GM19239 (cell line): ENCODE results near the gene OSBPL9.
A peak's percentile ranks its signal among the peaks of the same experiment; 100 is the strongest.

Experiments used
- DNase-seq: peaks from one replicate; pipeline ENCODE4 v3.0.0; 2011; ENCODE audit warnings: low spot score; ENCODE audit not compliant: insufficient read length
- FAIRE-seq: peaks from 2 replicates; lab custom pipeline; 2011; peaks lifted over from hg19 to GRCh38; lab: Jason Lieb, UNC

OSBPL9 gene

GRCh38 chr1:51616903-51617708, at the start of gene OSBPL9:
OSBPL9 (plus strand) TSS chr1:51617092; CDS start chr1:51617111, 19 bp downstream.
- peak; percentile 87 for DNase-seq
- FAIRE-seq: peak; percentile 93

GRCh38 chr1:51567653-51568052, 49.2 kb upstream of the OSBPL9 start:
- FAIRE-seq (no peak), DNase-seq (no peak)

- DNase-seq: no peak
- FAIRE-seq: no peak
Measured at GRCh38 chr1:51568231-51568935, 48.5 kb upstream of the OSBPL9 start.

GRCh38 chr1:51569284-51570062, 47.4 kb upstream of the OSBPL9 start:
- FAIRE-seq (peak; percentile 94), DNase-seq (no peak)

GRCh38 chr1:51570063-51570710, 46.7 kb upstream of the OSBPL9 start:
- DNase-seq (no peak), FAIRE-seq (no peak)

DNA sequence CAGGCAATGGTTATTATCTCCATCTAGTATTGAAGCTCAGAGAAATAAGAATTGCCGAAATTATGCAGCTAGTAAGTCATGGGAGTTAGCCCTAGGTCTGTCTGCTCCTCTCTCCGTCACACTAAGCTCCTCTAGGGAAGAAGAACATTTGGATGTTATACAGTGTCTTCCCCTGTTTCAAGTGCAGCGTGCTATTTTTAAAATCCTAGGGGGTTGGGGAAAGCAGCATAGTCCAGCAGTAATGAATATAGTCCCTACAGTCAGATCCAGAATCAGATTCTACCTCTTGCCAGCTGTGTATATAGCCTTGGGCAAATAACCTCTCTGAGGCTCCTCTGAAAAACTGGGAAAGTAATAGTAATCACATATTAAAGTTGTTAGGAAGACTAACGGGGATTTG, 44.5 kb upstream of the OSBPL9 start:
- DNase-seq (no peak), FAIRE-seq (no peak)

DNA sequence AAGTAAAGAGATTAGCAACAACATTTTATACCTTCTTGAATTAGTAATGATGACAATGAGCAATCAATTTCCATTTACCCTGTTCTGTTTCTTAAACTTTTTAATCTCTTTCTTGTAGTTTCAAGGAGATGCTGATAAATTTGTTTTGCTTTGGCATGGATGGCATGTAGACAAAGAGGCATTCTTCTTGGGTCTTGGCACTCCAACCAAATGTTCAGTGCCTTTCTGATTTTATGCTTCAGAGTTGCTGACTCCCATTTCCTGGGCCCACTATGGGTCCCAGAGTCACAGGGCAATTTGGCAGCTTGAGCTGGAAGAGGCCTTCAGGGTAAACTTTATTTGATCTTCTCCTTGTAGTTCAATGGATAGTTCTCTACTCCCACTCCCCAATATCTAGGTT, 42.1 kb upstream of the OSBPL9 start:
- DNase-seq (no peak), FAIRE-seq (no peak)

DNA sequence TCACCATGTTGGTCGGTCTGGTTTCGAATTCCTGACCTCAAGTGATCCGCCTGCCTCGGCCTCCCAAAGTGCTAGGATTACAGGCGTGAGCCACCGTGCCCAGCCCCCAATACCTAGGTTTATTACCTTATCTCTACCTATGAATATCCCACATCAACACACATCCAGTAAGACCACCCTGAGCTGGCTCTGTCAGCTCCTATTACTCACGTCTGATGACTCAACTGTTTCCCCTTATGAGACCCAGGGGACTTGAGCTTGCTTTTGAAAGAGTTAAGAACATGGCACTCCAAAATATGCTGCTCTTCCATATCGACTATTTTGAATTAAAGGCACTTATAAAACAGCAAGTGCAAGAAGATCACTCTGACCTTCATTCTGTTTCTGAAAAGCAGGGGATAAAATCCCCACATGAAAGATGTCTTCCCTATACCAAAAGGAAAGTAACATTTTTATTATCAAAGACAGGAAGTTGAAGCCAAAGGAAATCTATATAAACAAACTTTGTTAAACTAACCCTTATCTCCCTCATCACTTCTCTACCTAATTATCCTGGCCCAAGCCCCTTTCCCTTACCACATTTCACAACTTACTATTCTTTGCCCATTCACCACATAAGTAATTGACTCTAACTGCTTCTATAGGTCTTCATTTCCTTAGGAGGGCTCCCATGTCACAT, 41.3 kb upstream of the OSBPL9 start:
- no peak for DNase-seq
- FAIRE-seq: no peak

DNA sequence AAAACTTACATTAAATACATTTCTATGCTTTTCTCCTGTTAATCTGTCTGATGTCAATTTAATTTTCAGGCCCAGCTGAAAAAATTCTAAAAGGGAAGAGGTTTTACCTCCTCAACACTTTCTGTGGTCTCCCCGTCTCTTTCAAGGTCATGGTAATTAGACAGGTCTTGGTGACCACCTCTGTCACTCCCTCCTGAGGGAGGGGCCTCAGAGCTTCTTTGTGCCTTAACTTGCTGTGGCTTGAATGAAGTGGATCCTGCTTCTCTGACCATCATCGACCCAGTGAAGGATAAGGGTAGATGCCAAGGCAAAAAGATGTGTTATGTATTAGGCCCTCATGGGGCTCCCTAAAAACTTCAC, 40.8 kb upstream of the OSBPL9 start:
- FAIRE-seq (peak; percentile 75), DNase-seq (no peak)

DNA sequence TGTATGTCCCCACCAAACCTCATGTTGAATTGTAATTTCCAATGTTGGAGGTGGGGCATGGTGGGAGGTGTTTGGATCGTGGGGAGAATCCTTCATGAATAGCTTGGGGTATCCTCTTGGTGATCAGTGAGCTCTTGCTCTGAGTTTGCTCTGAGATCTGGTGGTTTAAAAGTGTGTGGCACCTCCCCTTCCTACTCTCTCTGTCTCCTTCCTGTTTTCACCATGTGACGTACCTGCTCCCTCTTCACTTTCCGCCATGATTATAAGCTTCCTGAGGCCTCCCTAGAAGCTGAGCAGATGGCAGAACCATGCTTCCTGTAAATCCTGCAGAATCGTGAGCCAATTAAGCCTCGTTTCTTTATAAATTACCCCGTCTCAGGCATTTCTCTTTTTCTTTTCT, 40.0 kb upstream of the OSBPL9 start:
- FAIRE-seq: no peak
- DNase-seq: no peak

- FAIRE-seq: peak; percentile 93
- peak; percentile 40 for DNase-seq
Measured at GRCh38 chr1:51578383-51579109, 38.3 kb upstream of the OSBPL9 start.

DNA sequence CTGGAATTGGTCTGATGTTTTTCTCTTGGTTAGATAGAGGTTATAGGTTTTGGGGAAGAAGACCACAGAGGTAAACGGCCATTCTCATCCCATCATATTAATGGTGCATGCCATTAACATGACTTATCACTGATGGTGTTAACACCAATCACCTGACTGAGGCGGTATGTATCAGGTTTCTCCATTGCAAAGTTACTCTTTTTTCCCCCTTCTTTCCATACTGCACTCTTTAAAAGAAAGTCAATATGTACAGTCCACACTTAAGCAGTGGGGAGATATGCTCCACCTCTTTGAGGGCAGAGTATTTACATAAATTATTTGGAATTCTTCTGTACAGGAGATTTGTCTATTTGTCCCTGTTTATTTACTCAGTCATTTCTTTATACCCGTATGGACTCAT, 35.7 kb upstream of the OSBPL9 start:
- no peak for FAIRE-seq
- DNase-seq: no peak

DNA sequence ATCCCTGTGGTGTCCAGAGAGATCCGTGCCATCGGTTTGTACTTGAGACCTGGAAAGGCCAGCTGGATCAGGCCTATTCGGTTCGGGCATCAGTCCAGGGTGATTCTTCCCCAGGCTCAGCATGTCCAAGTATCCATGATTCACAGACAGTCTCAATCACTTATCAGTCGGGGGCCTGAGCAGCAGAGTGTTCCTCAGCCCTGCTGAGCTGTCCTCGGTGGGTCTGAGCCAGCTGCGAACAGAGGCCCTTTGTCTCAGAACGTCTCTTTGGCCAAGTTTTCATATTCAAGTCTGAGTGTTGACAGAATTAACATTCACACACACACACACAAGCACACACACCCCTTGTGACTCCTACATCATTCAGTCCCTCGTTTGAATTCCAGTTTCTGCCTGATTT, 33.4 kb upstream of the OSBPL9 start:
- FAIRE-seq: no peak
- no peak for DNase-seq

GRCh38 chr1:51584021-51584420, 32.9 kb upstream of the OSBPL9 start:
- DNase-seq: no peak
- FAIRE-seq: no peak

- no peak for FAIRE-seq
- no peak for DNase-seq
Measured at GRCh38 chr1:51592711-51593110, 24.2 kb upstream of the OSBPL9 start.

DNA sequence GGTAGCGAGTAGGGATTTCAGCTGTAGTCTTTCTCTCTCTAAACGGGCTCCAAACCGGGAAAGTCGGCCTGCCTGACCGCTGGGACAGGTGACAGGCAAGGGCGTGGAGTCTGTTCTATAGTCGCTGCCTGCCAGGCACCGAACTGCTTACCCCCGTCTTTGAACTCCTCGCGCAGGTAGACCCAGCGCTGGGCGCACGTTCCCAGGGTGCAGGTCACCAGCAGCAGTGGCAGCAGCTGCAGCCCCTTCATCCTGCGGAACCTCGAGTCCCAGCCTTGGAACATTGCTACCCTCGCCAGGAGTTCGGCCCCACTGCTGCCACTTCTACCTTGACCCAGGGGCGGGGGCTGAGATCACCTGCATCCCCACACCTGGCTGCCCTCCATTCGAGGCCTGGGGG, 22.2 kb upstream of the OSBPL9 start:
- DNase-seq (no peak), FAIRE-seq (no peak)

- FAIRE-seq (no peak), DNase-seq (no peak)
Measured at GRCh38 chr1:51600529-51600928, 16.4 kb upstream of the OSBPL9 start.

- DNase-seq (no peak), FAIRE-seq (no peak)
Measured at GRCh38 chr1:51600965-51601364, 15.9 kb upstream of the OSBPL9 start.

DNA sequence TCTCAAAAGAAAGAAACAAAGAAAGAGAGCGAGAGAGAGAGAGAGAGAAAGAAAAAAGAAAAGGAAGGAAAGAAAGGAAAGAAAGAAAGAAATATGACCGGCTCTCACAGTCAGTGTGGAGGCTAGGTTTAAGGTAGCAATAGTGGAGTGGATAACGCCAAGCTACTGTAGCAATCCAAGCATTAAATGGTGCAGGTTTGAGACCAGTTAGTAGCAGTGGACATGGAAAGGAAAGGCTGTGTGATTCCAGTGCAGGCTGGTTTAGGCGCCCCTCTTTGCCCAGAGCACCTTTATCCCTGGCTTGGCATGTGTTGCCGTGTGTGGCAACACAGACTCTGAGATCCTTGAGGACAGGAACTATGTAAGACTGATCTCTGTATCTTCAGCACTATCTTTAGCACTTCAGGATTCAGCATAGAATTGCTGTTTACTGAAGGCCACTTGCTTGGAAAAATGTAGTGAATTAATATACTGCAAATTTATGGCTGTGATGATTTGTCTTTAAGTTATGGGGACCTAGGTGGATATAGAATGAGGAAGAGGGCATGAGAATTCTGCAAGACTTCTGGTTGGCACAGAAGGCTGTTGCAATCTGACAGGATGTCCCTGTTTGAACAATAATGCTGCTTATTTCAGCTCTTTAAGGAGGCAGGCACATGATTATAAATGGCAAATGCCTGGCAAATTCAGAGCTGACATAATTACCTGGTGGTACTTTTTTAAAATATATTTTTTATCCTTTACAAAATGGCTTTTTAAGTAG, 10.8 kb upstream of the OSBPL9 start:
- DNase-seq: no peak
- no peak for FAIRE-seq
